Loucy (cell line): ENCODE results near the gene HOXB1.

ENCODE experiments used
- H2AFZ ChIP-seq: fragments of 200-600 bp; sonication (generic); 2 replicates; pipeline ENCODE4 v1.6.0; 2016; ENCODE audit warnings: antibody characterized with exemption, mild to moderate bottlenecking, low read length, moderate library complexity
- H3F3A ChIP-seq: fragments of 200-600 bp; 2 replicates; pipeline ENCODE4 v1.6.0; 2016; ENCODE audit warnings: antibody characterized with exemption, low read depth, mild to moderate bottlenecking
- H3K27me3 ChIP-seq: fragments of 200-600 bp; sonication (generic); 2 replicates; pipeline ENCODE4 v1.6.1; 2014; ENCODE audit warnings: low read length, mild to moderate bottlenecking; ENCODE audit not compliant: insufficient read depth, poor library complexity, severe bottlenecking
- H3K36me3 ChIP-seq: fragments of 200-600 bp; sonication (generic); 2 replicates; pipeline ENCODE4 v1.6.1; 2016; ENCODE audit warnings: low read length; ENCODE audit not compliant: insufficient read depth
- H3K4me1 ChIP-seq: fragments of 200-600 bp; sonication (generic); 2 replicates; pipeline ENCODE4 v1.5.1; 2014; ENCODE audit warnings: low read length, mild to moderate bottlenecking; ENCODE audit not compliant: insufficient read depth, poor library complexity, severe bottlenecking
- H3K4me2 ChIP-seq: fragments of 200-600 bp; sonication (generic); 2 replicates; pipeline ENCODE4 v1.6.0; 2014; ENCODE audit warnings: antibody characterized with exemption, low read length, low read depth, mild to moderate bottlenecking; ENCODE audit not compliant: poor library complexity, severe bottlenecking
- H3K4me3 ChIP-seq: fragments of 200-600 bp; sonication (generic); 2 replicates; pipeline ENCODE4 v1.5.1; 2014; ENCODE audit warnings: low read length, mild to moderate bottlenecking, mixed read lengths; ENCODE audit not compliant: poor library complexity, severe bottlenecking
- H3K79me2 ChIP-seq: fragments of 200-600 bp; sonication (generic); 2 replicates; pipeline ENCODE4 v1.6.1; 2014; ENCODE audit warnings: low read length; ENCODE audit not compliant: insufficient read depth
- H3K9ac ChIP-seq: fragments of 200-600 bp; sonication (generic); 2 replicates; pipeline ENCODE4 v1.6.0; 2014; ENCODE audit warnings: mild to moderate bottlenecking, low read depth, low read length, moderate library complexity; ENCODE audit not compliant: poor library complexity, severe bottlenecking
- H3K9me2 ChIP-seq: fragments of 200-600 bp; sonication (generic); replicated peaks from 2 replicates; pipeline ENCODE4 v1.6.1; 2016; ENCODE audit warnings: low read depth, low read length, mixed read lengths
- H3K9me3 ChIP-seq: fragments of 200-600 bp; sonication (generic); 2 replicates; pipeline ENCODE4 v1.6.1; 2014; ENCODE audit warnings: mild to moderate bottlenecking, antibody characterized with exemption, low read length, low read depth; ENCODE audit not compliant: insufficient read depth
- H4K20me1 ChIP-seq: fragments of 200-600 bp; sonication (generic); 2 replicates; pipeline ENCODE4 v1.6.0; 2014; ENCODE audit warnings: antibody characterized with exemption, low read length, mild to moderate bottlenecking; ENCODE audit not compliant: insufficient read depth, poor library complexity, severe bottlenecking
- CTCF ChIP-seq: fragments of 200-600 bp; sonication (generic); conservative IDR thresholded peaks from 2 replicates; pipeline ENCODE4 v1.5.1; 2014; ENCODE audit warnings: mild to moderate bottlenecking, antibody characterized with exemption, low read length
- EZH2phosphoT487 ChIP-seq: fragments of 200-600 bp; IDR thresholded peaks from 2 replicates; pipeline ENCODE4 v1.6.1; 2018; ENCODE audit warnings: antibody characterized with exemption, mild to moderate bottlenecking, moderate library complexity, borderline replicate concordance

Gene HOXB1

GRCh38 chr17:48576479-48577309 lies 45.9 kb upstream of the HOXB1 start:
- peaks cover 16% of the 10 kb centered on the region for H3K27me3 ChIP-seq
- peaks cover 98% of the 10 kb centered on the region for H3K79me2 ChIP-seq
- peaks cover 12% of the 10 kb centered on the region for H3F3A ChIP-seq
- TF ChIP-seq EZH2phosphoT487 (no peak), CTCF (no peak)
- peaks cover 74% of the 10 kb centered on the region for H4K20me1 ChIP-seq
- peak overlapping the region; percentile 89 for H3K4me3 ChIP-seq
- H3K9me2 ChIP-seq: no peaks in the 10 kb centered on the region
- peak overlapping the region; percentile 98 for H3K4me2 ChIP-seq
- peaks cover 63% of the 10 kb centered on the region for H3K36me3 ChIP-seq
- no peaks in the 10 kb centered on the region for H3K9me3 ChIP-seq
- peaks cover 73% of the 10 kb centered on the region for H3K4me1 ChIP-seq
- H2AFZ ChIP-seq: no peak overlapping the region
- peak overlapping the region; percentile 95 for H3K9ac ChIP-seq

GRCh38 chr17:48575673-48576478 lies 45.1 kb upstream of the HOXB1 start:
- Histone ChIP-seq H4K20me1 (peaks cover 70% of the 10 kb centered on the region), H3K27me3 (peaks cover 16% of the 10 kb centered on the region), H3K9ac (peak overlapping the region; percentile 95), H3F3A (peaks cover 8% of the 10 kb centered on the region), H2AFZ (no peak overlapping the region), H3K79me2 (peaks cover 98% of the 10 kb centered on the region), H3K9me2 (no peaks in the 10 kb centered on the region), H3K36me3 (peaks cover 72% of the 10 kb centered on the region), H3K4me3 (peak overlapping the region; percentile 89), H3K9me3 (no peaks in the 10 kb centered on the region), H3K4me2 (peak overlapping the region; percentile 98), H3K4me1 (peaks cover 76% of the 10 kb centered on the region)
- no peak for TF ChIP-seq CTCF
- no peak for TF ChIP-seq EZH2phosphoT487

- peaks cover 79% of the 10 kb centered on the region for H3K36me3 ChIP-seq
- no peak overlapping the region for H2AFZ ChIP-seq
- H3K4me2 ChIP-seq: peak overlapping the region; percentile 98
- peaks cover 81% of the 10 kb centered on the region for H3K4me1 ChIP-seq
- H3K79me2 ChIP-seq: peaks cover 98% of the 10 kb centered on the region
- peaks cover 68% of the 10 kb centered on the region for H4K20me1 ChIP-seq
- peak overlapping the region; percentile 89 for H3K4me3 ChIP-seq
- no peak for TF ChIP-seq CTCF
- no peak for TF ChIP-seq EZH2phosphoT487
- peak overlapping the region; percentile 95 for H3K9ac ChIP-seq
- no peaks in the 10 kb centered on the region for H3K9me2 ChIP-seq
- H3K27me3 ChIP-seq: peaks cover 16% of the 10 kb centered on the region
- no peaks in the 10 kb centered on the region for H3K9me3 ChIP-seq
- H3F3A ChIP-seq: peaks cover 5% of the 10 kb centered on the region
Observed at GRCh38 chr17:48575066-48575582, 44.3 kb upstream of the HOXB1 start.
